Esophagus muscularis mucosa (tissue), 4 donors: ENCODE results near the gene F10. TPM values are rescaled to one million over a fixed set of nuclear protein-coding genes. Genes with fewer than 3 reads are reported as not detected.
"Not testable (repeated sequence)": the region's sequence is repeated elsewhere in the genome, so short reads cannot be mapped to it uniquely, and the experiment has no call there.

Source experiments
- DNase-seq: peaks from one replicate; pipeline ENCODE4 v3.0.0-alpha.2; 2017; ENCODE audit errors: extremely low spot score
- H3K27ac ChIP-seq, 4 donors: fragments of 200-600 bp; sonication (generic); replicated peaks in 1 of 4; 1 replicate in 3 of 4; 2 replicates in 1 of 4; pipeline ENCODE4 v1.5.1; 2016 to 2019; ENCODE audit warnings: mild to moderate bottlenecking in 1 of 4
- H3K27me3 ChIP-seq, 4 donors: fragments of 200-600 bp; sonication (generic); one replicate each; pipeline versions ENCODE4 v1.5.1 to v1.6.0; 2016 to 2019
- H3K36me3 ChIP-seq, 4 donors: fragments of 200-600 bp; sonication (generic); one replicate each; pipeline ENCODE4 v1.5.1; 2016 to 2019
- H3K4me1 ChIP-seq, 4 donors: fragments of 200-600 bp; sonication (generic); one replicate each; pipeline ENCODE4 v1.5.1; 2016 to 2019
- H3K4me3 ChIP-seq, 4 donors: fragments of 200-600 bp; sonication (generic); 1 replicate in 2 of 4; 2 replicates in 2 of 4; pipeline ENCODE4 v1.5.1; 2016 to 2019; ENCODE audit warnings: mild to moderate bottlenecking in 4 of 4, moderate library complexity in 1 of 4
- H3K9me3 ChIP-seq, 4 donors: fragments of 200-600 bp; sonication (generic); 1 replicate in 3 of 4; 2 replicates in 1 of 4; pipeline ENCODE4 v1.5.1; 2016 to 2019
- EP300 ChIP-seq: sonication (generic); formaldehyde crosslinking; IDR thresholded peaks from one replicate; pipeline ENCODE4 v1.6.1; 2017; ENCODE audit warnings: antibody characterized with exemption
- POLR2A ChIP-seq: fragments of 450-650 bp; IDR thresholded peaks from one replicate; pipeline ENCODE4 v1.6.1; 2017; ENCODE audit warnings: antibody characterized with exemption, moderate library complexity, mild to moderate bottlenecking, low read depth
- POLR2AphosphoS5 ChIP-seq, 2 donors: sonication (generic); formaldehyde crosslinking; IDR thresholded peaks; one replicate each; pipeline ENCODE4 v1.6.1; 2017; ENCODE audit warnings: antibody characterized with exemption in 2 of 2
- WGBS: methylation state at CpG from one replicate; pipeline ENCODE4 v1.1.5; 2018; 5-methylcytosine and 5-hydroxymethylcytosine counted together
- intact Hi-C: fragments of 100-400 bp; cut with DNase I; formaldehyde crosslinking; loops from one replicate; pipeline ENCODE4 v1.15.1; 2023
- total RNA-seq, 4 donors: library from RNA; depleted of rRNA; stranded (reverse); fragments of >200 nt; gene quantifications; one replicate each; pipeline versions ENCODE4 v1.1.0 to v1.2.1, GENCODE V29; 2016
- TF ChIP-seq, protein P1 (sequence below), 3 experiments: fragments of 200-600 bp in 2 of 3; fragments of 450-650 bp in 1 of 3; sonication (generic) in 2 of 3; IDR thresholded peaks; one replicate each; pipeline ENCODE4 v1.5.1; 2017 to 2019; ENCODE audit warnings: antibody characterized with exemption in 3 of 3, mild to moderate bottlenecking in 2 of 3, moderate library complexity in 1 of 3

F10 gene
- total RNA-seq, 4 donors from 2014 or later: 4.6 to 20.5 (median 11.7) TPM

GRCh38 chr13:113109151-113110047 lies 13.2 kb upstream of the F10 start:
- Histone ChIP-seq H3K9me3 (no peaks in the 10 kb centered on the region), H3K36me3 (no peaks in the 10 kb centered on the region), H3K4me3 (peak overlapping the region; percentile 48 to 54 (median 51)), H3K4me1 (peaks cover 12 to 20% (median 18%) of the 10 kb centered on the region in 4 donors), H3K27ac (no peak overlapping the region), H3K27me3 (peaks cover 6 to 47% (median 19%) of the 10 kb centered on the region in 4 donors)
- 47% methylated on average over 43 of the region's 73 CpGs for WGBS
- intact Hi-C loops: no loop called here
- DNase-seq: no peak
- no peak for TF ChIP-seq POLR2A
- TF ChIP-seq POLR2AphosphoS5 (IDR thresholded peaks at IDR 0.05): no peak
- no peak for TF ChIP-seq EP300
- TF ChIP-seq, protein P1, sequence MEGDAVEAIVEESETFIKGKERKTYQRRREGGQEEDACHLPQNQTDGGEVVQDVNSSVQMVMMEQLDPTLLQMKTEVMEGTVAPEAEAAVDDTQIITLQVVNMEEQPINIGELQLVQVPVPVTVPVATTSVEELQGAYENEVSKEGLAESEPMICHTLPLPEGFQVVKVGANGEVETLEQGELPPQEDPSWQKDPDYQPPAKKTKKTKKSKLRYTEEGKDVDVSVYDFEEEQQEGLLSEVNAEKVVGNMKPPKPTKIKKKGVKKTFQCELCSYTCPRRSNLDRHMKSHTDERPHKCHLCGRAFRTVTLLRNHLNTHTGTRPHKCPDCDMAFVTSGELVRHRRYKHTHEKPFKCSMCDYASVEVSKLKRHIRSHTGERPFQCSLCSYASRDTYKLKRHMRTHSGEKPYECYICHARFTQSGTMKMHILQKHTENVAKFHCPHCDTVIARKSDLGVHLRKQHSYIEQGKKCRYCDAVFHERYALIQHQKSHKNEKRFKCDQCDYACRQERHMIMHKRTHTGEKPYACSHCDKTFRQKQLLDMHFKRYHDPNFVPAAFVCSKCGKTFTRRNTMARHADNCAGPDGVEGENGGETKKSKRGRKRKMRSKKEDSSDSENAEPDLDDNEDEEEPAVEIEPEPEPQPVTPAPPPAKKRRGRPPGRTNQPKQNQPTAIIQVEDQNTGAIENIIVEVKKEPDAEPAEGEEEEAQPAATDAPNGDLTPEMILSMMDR (IDR thresholded peaks at IDR 0.05): no peak

- Histone ChIP-seq H3K27ac (no peak overlapping the region), H3K36me3 (no peaks in the 10 kb centered on the region), H3K4me3 (peak overlapping the region; percentile 48 to 54 (median 51)), H3K27me3 (peaks cover 6 to 43% (median 19%) of the 10 kb centered on the region in 4 donors), H3K9me3 (no peaks in the 10 kb centered on the region), H3K4me1 (peaks cover 12 to 20% (median 18%) of the 10 kb centered on the region in 4 donors)
- no peak for TF ChIP-seq POLR2AphosphoS5 (IDR thresholded peaks at IDR 0.05)
- TF ChIP-seq EP300: no peak
- no peak for TF ChIP-seq POLR2A
- TF ChIP-seq, protein P1 (IDR thresholded peaks at IDR 0.05): no peak
- DNase-seq: no peak
- WGBS: under 1% methylated on average over 38 of the region's 99 CpGs
- intact Hi-C loops: no loop called here
Measured at GRCh38 chr13:113110048-113110851, 12.3 kb upstream of the F10 start.

GRCh38 chr13:113110852-113111315 lies 11.7 kb upstream of the F10 start:
- Histone ChIP-seq H3K27ac (no peak overlapping the region), H3K27me3 (peaks cover 6 to 40% (median 19%) of the 10 kb centered on the region in 4 donors), H3K4me3 (peak overlapping the region; percentile 48 to 54 (median 51)), H3K36me3 (no peaks in the 10 kb centered on the region), H3K4me1 (peaks cover 12 to 20% (median 18%) of the 10 kb centered on the region in 4 donors), H3K9me3 (no peaks in the 10 kb centered on the region)
- 25% methylated on average over 4 of the region's 49 CpGs for WGBS
- DNase-seq: no peak
- intact Hi-C loops: no loop called here
- TF ChIP-seq POLR2A (no peak), POLR2AphosphoS5 (IDR thresholded peaks at IDR 0.05) (no peak), EP300 (no peak)
- TF ChIP-seq, protein P1 (IDR thresholded peaks at IDR 0.05): no peak

GRCh38 chr13:113111821-113112220 lies 10.8 kb upstream of the F10 start:
- H3K27me3 ChIP-seq: peaks cover 6 to 34% (median 19%) of the 10 kb centered on the region in 4 donors
- H3K27ac ChIP-seq, intact Hi-C loops, H3K4me3 ChIP-seq, H3K36me3 ChIP-seq, H3K9me3 ChIP-seq, DNase-seq: not testable (repeated sequence)
- H3K4me1 ChIP-seq: peaks cover 12 to 20% (median 18%) of the 10 kb centered on the region in 4 donors
- WGBS: 77% methylated on average over 5 of the region's 5 CpGs

DNA sequence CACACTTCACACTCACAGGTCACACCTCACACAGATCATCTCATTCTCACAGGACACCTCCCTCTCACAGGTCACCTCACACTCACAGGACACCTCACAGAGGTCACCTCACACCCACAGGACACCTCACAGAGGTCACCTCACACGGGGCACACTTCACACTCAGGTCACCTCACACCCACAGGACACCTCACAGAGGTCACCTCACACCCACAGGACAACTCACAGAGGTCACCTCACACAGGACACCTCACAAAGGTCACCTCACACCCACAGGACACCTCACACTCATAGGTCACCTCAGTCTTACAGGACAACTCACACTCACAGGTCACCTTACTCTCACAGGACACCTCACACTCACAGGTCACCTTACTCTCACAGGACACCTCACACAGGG lies 10.1 kb upstream of the F10 start:
- H3K36me3 ChIP-seq, DNase-seq, H3K9me3 ChIP-seq, H3K4me3 ChIP-seq, H3K27ac ChIP-seq, intact Hi-C loops: not testable (repeated sequence)
- WGBS: 64% methylated on average over 1 of the region's 1 CpG
- Histone ChIP-seq H3K27me3 (peaks cover 6 to 32% (median 19%) of the 10 kb centered on the region in 4 donors), H3K4me1 (peaks cover 12 to 20% (median 18%) of the 10 kb centered on the region in 4 donors)
